ENCODE data around the gene TP53BP1. TPM values are rescaled to one million over a fixed set of nuclear protein-coding genes. Genes with fewer than 3 reads are reported as not detected.

TP53BP1 gene
- total RNA-seq, 1 donor from 2014 or later: 44.9 TPM

DNA sequence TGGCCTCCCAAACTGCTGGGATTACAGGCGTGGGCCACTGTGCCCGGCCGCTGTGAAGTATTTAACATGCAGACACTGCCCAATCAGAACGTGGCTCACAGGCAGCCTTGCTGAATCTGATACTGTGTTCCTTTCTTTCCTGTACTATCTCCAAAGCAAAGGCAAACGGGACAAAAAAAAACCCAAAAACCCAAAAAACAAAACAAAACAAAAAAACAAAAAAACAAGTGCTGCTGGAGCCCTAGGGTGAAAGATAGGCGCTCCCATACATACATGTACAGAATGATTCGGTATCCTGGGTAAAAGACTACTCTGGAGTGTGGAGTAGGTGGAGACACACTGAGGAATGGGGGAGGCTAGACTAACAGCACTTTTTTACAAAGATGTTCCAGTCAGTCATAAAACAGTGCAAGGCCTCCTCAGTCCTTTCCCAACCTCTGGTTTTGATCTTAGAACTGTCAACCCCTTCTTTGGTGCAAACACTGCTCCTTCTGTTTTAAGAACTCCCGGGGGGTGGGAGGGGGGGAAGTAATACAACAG is 16.8 kb upstream of the TP53BP1 start:
- H3K4me3 ChIP-seq: peak overlapping the region; percentile 56 to 67
- no peaks in the 10 kb centered on the region for H3K27me3 ChIP-seq
- DNase-seq (ENCODE audit: extremely low spot score in 2 of 2): no peak
- no peak for TF ChIP-seq POLR2AphosphoS5 (IDR thresholded peaks at IDR 0.05; ENCODE audit: insufficient read depth in 1 of 2, low read depth in 1 of 2)
- no peak for TF ChIP-seq POLR2A (IDR thresholded peaks at IDR 0.05)
- TF ChIP-seq, protein P1, sequence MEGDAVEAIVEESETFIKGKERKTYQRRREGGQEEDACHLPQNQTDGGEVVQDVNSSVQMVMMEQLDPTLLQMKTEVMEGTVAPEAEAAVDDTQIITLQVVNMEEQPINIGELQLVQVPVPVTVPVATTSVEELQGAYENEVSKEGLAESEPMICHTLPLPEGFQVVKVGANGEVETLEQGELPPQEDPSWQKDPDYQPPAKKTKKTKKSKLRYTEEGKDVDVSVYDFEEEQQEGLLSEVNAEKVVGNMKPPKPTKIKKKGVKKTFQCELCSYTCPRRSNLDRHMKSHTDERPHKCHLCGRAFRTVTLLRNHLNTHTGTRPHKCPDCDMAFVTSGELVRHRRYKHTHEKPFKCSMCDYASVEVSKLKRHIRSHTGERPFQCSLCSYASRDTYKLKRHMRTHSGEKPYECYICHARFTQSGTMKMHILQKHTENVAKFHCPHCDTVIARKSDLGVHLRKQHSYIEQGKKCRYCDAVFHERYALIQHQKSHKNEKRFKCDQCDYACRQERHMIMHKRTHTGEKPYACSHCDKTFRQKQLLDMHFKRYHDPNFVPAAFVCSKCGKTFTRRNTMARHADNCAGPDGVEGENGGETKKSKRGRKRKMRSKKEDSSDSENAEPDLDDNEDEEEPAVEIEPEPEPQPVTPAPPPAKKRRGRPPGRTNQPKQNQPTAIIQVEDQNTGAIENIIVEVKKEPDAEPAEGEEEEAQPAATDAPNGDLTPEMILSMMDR (IDR thresholded peaks at IDR 0.05): no peak
- no peaks in the 10 kb centered on the region for H3K36me3 ChIP-seq
- peak overlapping the region; percentile 88 for H3K27ac ChIP-seq
- intact Hi-C loops (cut with DNase I): no loop called here
- H3K9me3 ChIP-seq: no peaks in the 10 kb centered on the region
- H3K4me1 ChIP-seq: peaks cover 29% of the 10 kb centered on the region

DNA sequence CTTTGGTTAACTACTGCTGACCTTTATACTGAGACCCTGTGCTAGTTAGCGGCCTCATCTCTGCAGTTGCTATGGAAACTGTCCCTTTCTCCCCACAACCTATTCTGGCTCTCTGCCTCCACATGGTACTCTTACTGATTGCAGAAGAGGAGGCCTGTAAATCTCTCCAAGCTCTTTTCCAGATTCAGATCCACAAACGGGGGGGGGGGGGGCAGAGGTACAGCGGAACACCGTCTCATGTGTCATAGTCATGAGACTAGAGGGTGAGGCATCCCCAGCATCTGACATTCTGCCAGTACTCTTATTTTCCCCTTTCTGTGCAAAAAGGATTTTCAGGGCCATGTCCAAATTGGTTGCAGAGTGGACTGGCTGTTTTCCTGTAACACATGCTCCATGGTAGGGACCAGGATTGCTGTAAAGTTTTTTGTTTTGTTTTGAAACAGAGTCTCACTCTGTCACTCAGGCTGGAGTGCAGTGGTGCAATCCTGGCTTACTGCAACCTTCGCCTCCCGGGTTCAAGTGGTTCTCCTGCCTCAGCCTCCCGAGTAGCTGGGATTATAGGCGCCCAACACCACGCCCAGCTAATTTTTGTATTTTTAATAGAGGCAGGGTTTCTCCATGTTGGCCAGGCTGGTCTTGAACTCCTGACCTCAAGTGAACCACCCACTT is 16.2 kb upstream of the TP53BP1 start:
- H3K9me3 ChIP-seq: no peaks in the 10 kb centered on the region
- TF ChIP-seq, protein P1 (IDR thresholded peaks at IDR 0.05): no peak
- peak in 1 of 2 donors; percentile 46 for TF ChIP-seq POLR2AphosphoS5 (IDR thresholded peaks at IDR 0.05; ENCODE audit: insufficient read depth in 1 of 2, low read depth in 1 of 2)
- H3K27me3 ChIP-seq: no peaks in the 10 kb centered on the region
- intact Hi-C loops (cut with DNase I): no loop called here
- H3K36me3 ChIP-seq: no peaks in the 10 kb centered on the region
- peaks cover 29% of the 10 kb centered on the region for H3K4me1 ChIP-seq
- peak overlapping the region; percentile 88 for H3K27ac ChIP-seq
- H3K4me3 ChIP-seq: peak overlapping the region; percentile 56 to 67
- DNase-seq (ENCODE audit: extremely low spot score in 2 of 2): no peak

DNA sequence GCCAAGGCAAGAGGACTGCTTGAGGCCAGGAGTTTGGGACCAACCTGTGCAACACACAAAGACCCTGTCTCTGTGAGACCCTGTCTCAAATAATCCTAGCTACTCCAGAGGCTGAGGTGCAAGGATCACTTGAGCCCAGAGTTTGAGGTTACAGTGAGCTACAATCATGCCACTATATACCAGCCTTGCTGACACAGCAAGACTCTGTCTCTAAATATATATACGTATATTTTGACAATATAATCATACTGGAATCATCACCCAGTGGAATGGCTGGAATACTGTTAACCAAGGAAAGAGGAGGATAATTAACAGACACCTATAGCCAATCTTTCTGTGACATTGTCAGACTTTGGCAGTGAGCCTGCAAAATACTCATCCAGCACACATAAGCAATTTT is 15.5 kb upstream of the TP53BP1 start:
- Histone ChIP-seq H3K4me1 (peaks cover 29% of the 10 kb centered on the region), H3K9me3 (no peaks in the 10 kb centered on the region), H3K27me3 (no peaks in the 10 kb centered on the region), H3K4me3 (no peak overlapping the region), H3K27ac (peak overlapping the region; percentile 88), H3K36me3 (no peaks in the 10 kb centered on the region)
- DNase-seq (ENCODE audit: extremely low spot score in 2 of 2): no peak
- TF ChIP-seq, protein P1 (IDR thresholded peaks at IDR 0.05): no peak
- TF ChIP-seq POLR2AphosphoS5 (IDR thresholded peaks at IDR 0.05; ENCODE audit: insufficient read depth in 1 of 2, low read depth in 1 of 2): no peak
- no peak for TF ChIP-seq POLR2A (IDR thresholded peaks at IDR 0.05)
- intact Hi-C loops (cut with DNase I): no loop called here

DNA sequence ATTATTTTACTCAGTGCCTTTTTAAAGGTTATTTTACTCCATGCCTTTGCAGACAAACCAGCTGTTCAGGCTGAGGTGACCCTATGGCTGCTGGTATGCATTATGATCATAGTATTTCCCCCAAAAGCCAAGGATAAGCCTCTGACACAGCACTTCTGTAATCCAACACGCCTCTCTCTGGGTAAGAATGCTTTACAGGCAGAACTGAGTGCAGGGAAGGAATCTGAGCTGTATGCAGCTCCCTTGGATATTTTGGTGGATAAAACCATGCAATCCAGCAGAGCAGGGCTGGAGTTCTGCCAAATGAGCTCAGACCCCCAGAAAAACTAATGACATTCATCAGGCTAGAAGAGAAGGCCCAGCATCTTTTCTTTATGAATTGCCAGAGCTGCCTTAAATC is 12.8 kb upstream of the TP53BP1 start:
- no peak overlapping the region for H3K4me3 ChIP-seq

More for the DNA sequence above, 12.8 kb upstream of the TP53BP1 start:
- no peaks in the 10 kb centered on the region for H3K36me3 ChIP-seq
- TF ChIP-seq POLR2AphosphoS5 (IDR thresholded peaks at IDR 0.05; ENCODE audit: insufficient read depth in 1 of 2, low read depth in 1 of 2) (no peak), POLR2A (IDR thresholded peaks at IDR 0.05) (no peak)
- TF ChIP-seq, protein P1 (IDR thresholded peaks at IDR 0.05): no peak
- intact Hi-C loops (cut with DNase I): no loop called here
- H3K27me3 ChIP-seq: no peaks in the 10 kb centered on the region
- no peaks in the 10 kb centered on the region for H3K9me3 ChIP-seq
- no peak for DNase-seq (ENCODE audit: extremely low spot score in 2 of 2)
- no peak overlapping the region for H3K27ac ChIP-seq
- peaks cover 21% of the 10 kb centered on the region for H3K4me1 ChIP-seq
